ENCODE measurements around the gene ZNF107.

The ZNF107 gene

DNA sequence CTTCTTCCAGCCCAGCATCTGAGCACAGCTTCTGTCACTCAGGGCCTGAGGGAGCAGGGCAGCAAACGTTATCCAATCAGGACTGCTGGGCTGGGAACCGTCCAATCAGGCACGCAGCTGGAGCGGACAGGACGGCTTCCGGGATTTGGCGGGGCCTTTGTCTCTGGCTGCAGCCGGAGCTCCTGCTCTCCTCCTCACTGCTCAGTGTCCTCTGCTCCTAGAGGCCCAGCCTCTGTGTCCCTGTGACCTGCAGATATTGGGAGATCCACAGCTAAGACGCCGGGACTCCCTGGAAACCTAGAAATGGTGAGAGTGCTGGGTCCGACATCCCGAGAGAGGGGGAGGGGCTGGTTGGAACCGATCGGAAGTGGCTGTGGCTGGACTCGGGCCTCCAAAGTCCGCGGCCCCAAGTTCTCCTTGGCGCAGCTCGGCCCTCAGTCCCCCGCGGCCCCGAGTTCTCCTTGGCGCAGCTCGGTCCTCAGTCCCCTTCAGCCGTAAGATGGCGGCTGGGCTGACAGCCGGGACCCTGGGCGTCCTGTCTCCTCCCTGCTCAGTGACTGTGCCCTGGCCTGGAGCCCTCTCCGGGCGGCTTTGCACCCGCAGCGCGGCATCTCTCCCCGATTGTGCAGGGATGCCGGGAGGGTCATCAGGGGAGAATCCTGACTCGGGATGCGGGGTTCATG is at the start of gene ZNF107:
ZNF107 (plus strand) TSS at position 154 of the 683 bp plus-strand sequence; CDS start at position 304, 150 bp downstream.
- in situ Hi-C loops (cut with HindIII; ENCODE audit: low sequenced_read_pairs), result no loop called here
- TF ChIP-seq, protein P1, sequence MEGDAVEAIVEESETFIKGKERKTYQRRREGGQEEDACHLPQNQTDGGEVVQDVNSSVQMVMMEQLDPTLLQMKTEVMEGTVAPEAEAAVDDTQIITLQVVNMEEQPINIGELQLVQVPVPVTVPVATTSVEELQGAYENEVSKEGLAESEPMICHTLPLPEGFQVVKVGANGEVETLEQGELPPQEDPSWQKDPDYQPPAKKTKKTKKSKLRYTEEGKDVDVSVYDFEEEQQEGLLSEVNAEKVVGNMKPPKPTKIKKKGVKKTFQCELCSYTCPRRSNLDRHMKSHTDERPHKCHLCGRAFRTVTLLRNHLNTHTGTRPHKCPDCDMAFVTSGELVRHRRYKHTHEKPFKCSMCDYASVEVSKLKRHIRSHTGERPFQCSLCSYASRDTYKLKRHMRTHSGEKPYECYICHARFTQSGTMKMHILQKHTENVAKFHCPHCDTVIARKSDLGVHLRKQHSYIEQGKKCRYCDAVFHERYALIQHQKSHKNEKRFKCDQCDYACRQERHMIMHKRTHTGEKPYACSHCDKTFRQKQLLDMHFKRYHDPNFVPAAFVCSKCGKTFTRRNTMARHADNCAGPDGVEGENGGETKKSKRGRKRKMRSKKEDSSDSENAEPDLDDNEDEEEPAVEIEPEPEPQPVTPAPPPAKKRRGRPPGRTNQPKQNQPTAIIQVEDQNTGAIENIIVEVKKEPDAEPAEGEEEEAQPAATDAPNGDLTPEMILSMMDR (IDR thresholded peaks at IDR 0.05; ENCODE audit: low read depth, low read length), result no peak
- H3K4me3 ChIP-seq (ENCODE audit: low read depth, low read length), result peak within 1 kb of the TSS; percentile 82
- peak; percentile 92 for DNase-seq (ENCODE audit: low read depth, low spot score)

DNA sequence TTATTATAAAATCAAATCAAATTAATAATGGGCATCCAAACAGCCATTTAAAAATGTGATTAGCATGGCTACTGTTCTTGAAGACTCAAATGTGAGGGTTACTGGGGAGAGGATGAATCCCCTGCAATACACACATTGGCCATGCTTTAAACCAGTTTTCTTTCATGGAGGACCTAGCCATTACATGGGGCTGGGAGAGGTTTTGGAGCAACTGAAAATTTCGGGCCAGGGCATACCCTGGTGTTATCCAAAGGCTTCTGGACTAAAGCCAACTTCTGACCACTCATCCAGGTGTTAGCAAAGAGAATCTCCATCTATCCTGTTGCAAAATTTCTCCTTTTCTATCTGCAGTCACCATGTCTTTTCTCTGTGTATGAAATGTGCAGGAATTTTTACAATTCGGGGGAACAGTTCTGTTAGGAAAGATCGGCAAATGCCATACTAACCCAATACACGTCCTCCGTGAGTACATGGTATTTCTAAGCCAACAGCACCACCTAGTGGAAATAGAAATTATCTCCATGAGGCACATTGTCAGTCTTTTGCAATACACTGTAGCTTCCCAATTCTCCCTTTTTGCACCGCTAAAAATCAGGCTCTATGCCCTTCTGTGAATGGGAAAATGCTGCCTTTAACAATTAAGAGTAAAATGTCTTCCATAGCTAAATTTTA is 47.0 kb upstream of the ZNF107 start:
- H3K4me3 ChIP-seq (ENCODE audit: low read depth, low read length), result no peak overlapping the region
- TF ChIP-seq, protein P1 (IDR thresholded peaks at IDR 0.05; ENCODE audit: low read depth, low read length), result peak; percentile 22
- peak; percentile 37 for DNase-seq (ENCODE audit: low read depth, low spot score)
- in situ Hi-C loops (cut with HindIII; ENCODE audit: low sequenced_read_pairs), result no loop called here

DNA sequence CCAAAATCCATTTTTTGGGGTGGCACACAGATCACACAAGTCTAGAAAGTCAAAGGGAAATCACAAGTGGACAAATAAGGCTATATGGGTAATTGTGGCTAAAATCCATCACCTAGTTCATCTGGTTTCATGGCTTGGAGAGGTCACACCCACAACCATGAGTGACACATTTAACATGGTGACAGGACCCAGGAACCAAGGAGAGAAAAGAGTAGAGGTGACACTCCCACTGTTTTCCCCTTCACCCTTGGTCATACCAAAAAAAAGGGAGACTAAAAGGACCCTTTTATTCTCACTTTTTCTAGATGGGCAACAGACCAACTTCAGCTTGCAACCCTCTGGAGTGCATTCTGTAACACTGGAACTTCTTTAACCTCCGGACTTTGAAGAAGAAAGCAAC is 46.2 kb upstream of the ZNF107 start:
- in situ Hi-C loops (cut with HindIII; ENCODE audit: low sequenced_read_pairs), result no loop called here
- TF ChIP-seq, protein P1 (IDR thresholded peaks at IDR 0.05; ENCODE audit: low read depth, low read length), result no peak
- no peak for DNase-seq (ENCODE audit: low read depth, low spot score)
- H3K4me3 ChIP-seq (ENCODE audit: low read depth, low read length), result no peak overlapping the region

DNA sequence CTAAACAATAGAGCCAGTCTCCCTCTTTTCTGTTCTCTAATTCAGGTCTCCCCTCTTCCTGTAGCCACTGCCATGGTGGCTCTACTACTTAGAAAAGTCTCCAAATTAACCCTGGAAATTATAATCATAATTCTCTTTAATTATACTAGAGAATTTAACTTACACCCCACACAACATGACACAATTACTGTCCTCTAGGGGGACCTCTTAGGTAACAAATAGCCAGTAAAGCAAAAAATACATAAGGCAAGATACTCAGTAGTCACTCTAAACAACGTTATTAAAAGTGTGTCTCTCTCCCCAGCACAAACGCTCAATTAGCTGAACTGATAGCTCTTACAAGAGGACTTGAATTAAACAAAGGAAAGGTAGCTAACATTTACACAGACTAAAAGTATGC is 44.3 kb upstream of the ZNF107 start:
- in situ Hi-C loops (cut with HindIII; ENCODE audit: low sequenced_read_pairs), result no loop called here
- TF ChIP-seq, protein P1 (IDR thresholded peaks at IDR 0.05; ENCODE audit: low read depth, low read length), result no peak
- DNase-seq (ENCODE audit: low read depth, low spot score), result no peak
- no peak overlapping the region for H3K4me3 ChIP-seq (ENCODE audit: low read depth, low read length)

GRCh38 chr7:64625114-64626082 is 40.5 kb upstream of the ZNF107 start:
- H3K4me3 ChIP-seq (ENCODE audit: low read depth, low read length), result no peak overlapping the region
- TF ChIP-seq, protein P1 (IDR thresholded peaks at IDR 0.05; ENCODE audit: low read depth, low read length), result peak; percentile 35
- no peak for DNase-seq (ENCODE audit: low read depth, low spot score)
- in situ Hi-C loops (cut with HindIII; ENCODE audit: low sequenced_read_pairs), result no loop called here

GRCh38 chr7:64626083-64626469 is 39.9 kb upstream of the ZNF107 start:
- TF ChIP-seq, protein P1 (IDR thresholded peaks at IDR 0.05; ENCODE audit: low read depth, low read length), result no peak
- no peak for DNase-seq (ENCODE audit: low read depth, low spot score)
- H3K4me3 ChIP-seq (ENCODE audit: low read depth, low read length), result no peak overlapping the region
- in situ Hi-C loops (cut with HindIII; ENCODE audit: low sequenced_read_pairs), result no loop called here

Measured in astrocyte of the spinal cord (primary cell).